K562 (cell line): ENCODE measurements around the gene COL23A1. TPM values are rescaled to one million over a fixed set of nuclear protein-coding genes. Genes with fewer than 3 reads are reported as not detected.

Experiments used
- ATAC-seq: fragments of 200-7000 bp; cut with Tn5 transposase; 3 replicates; pipeline ENCODE4 v1.9.1; 2020; ENCODE audit warnings: moderate library complexity
- BruUV-seq: library from RNA; stranded (reverse); fragments of 400-500 nt; replicated peaks from 2 replicates; lab custom pipeline; 2021; lab: Mats Ljungman, UMichigan
- CTCF ChIA-PET: fragments of 300-600 bp; formaldehyde crosslinking; extraction: SDS; loops from one replicate; lab custom pipeline; 2021; ENCODE audit warnings: low intra/inter-chr PET ratio; lab: Yijun Ruan, JAX
- POLR2A ChIA-PET: fragments of 300-600, 350-650 bp; sonication (Branson Sonifier 250); formaldehyde crosslinking; extraction: SDS; loops from one replicate; lab custom pipeline; 2021; ENCODE audit warnings: antibody characterized with exemption, inconsistent platforms; lab: Yijun Ruan, JAX
- DNase-seq, 4 experiments: peaks; one replicate each; pipeline versions ENCODE4 v3.0.0 to v3.0.0-alpha.2; 2011 to 2018; ENCODE audit warnings: low spot score in 3 of 4, mixed read lengths in 3 of 4; ENCODE audit errors: extremely low read depth in 1 of 4
- FAIRE-seq: peaks from 2 replicates; lab custom pipeline; 2011; peaks lifted over from hg19 to GRCh38; lab: Jason Lieb, UNC
- H2AFZ ChIP-seq: 2 replicates; pipeline ENCODE4 v1.6.0; 2011; ENCODE audit warnings: low read depth, low read length, control low read depth, inconsistent platforms
- H3K27ac ChIP-seq: fragments of 200-600 bp; 3 replicates; pipeline ENCODE4 v1.8.0; 2011; ENCODE audit warnings: low read depth, mild to moderate bottlenecking, control low read depth, inconsistent platforms, low read length, moderate library complexity, mixed read lengths; ENCODE audit errors: extremely low read depth
- H3K27me3 ChIP-seq, 2 experiments: fragments of 300-600 bp in 1 of 2; 2 replicates in 1 of 2; 3 replicates in 1 of 2; pipeline versions ENCODE4 v1.6.0 to v1.8.0; 2011; ENCODE audit warnings: inconsistent platforms in 2 of 2, low read length in 2 of 2, mild to moderate bottlenecking in 1 of 2, mixed read lengths in 1 of 2, moderate library complexity in 1 of 2; ENCODE audit not compliant: control insufficient read depth in 2 of 2, insufficient read depth in 2 of 2
- H3K36me3 ChIP-seq: fragments of 300-600 bp; 3 replicates; pipeline ENCODE4 v1.8.0; 2011; ENCODE audit warnings: mild to moderate bottlenecking, low read length, inconsistent platforms; ENCODE audit not compliant: control insufficient read depth, insufficient read depth
- H3K4me1 ChIP-seq, 2 experiments: fragments of 200-600 bp in 1 of 2; replicated peaks in 1 of 2; 2 replicates in 1 of 2; 3 replicates in 1 of 2; pipeline versions ENCODE4 v1.5.1 to v1.8.0; 2011; ENCODE audit warnings: inconsistent platforms in 2 of 2, low read length in 2 of 2, mild to moderate bottlenecking in 1 of 2, mixed read lengths in 1 of 2, moderate library complexity in 1 of 2; ENCODE audit not compliant: control insufficient read depth in 2 of 2, insufficient read depth in 2 of 2
- H3K4me2 ChIP-seq: 2 replicates; pipeline ENCODE4 v1.6.1; 2011; ENCODE audit warnings: low read length, control low read depth, inconsistent platforms, mixed read lengths; ENCODE audit not compliant: insufficient read depth
- H3K4me3 ChIP-seq: fragments of 200-600 bp; sonication (generic), shearing (Covaris generic); 2 replicates; pipeline ENCODE4 v1.5.1; 2016; ENCODE audit warnings: control low read depth, inconsistent platforms
- H3K79me2 ChIP-seq: fragments of 200-600 bp; 3 replicates; pipeline ENCODE4 v1.8.0; 2011; ENCODE audit warnings: low read length, inconsistent platforms; ENCODE audit not compliant: control insufficient read depth, insufficient read depth
- H3K9ac ChIP-seq, 2 experiments: 2 replicates each; pipeline versions ENCODE4 v1.6.0 to v1.6.1; 2011; ENCODE audit warnings: low read depth in 2 of 2, low read length in 2 of 2, control low read depth in 1 of 2, inconsistent platforms in 1 of 2, mild to moderate bottlenecking in 1 of 2, mixed read lengths in 1 of 2; ENCODE audit not compliant: insufficient read depth in 1 of 2
- H3K9me1 ChIP-seq: one replicate; pipeline ENCODE4 v1.6.0; 2011; ENCODE audit warnings: inconsistent platforms, mild to moderate bottlenecking, low read length, moderate library complexity; ENCODE audit not compliant: control insufficient read depth, insufficient read depth
- H3K9me3 ChIP-seq: replicated peaks from 2 replicates; pipeline ENCODE4 v1.5.1; 2011; ENCODE audit warnings: low read depth, low read length, inconsistent platforms; ENCODE audit not compliant: control insufficient read depth, insufficient read depth
- H4K20me1 ChIP-seq: replicated peaks from 2 replicates; pipeline ENCODE4 v1.6.1; 2011; ENCODE audit warnings: low read length, inconsistent platforms, mixed read lengths; ENCODE audit not compliant: control insufficient read depth, insufficient read depth
- BCLAF1 ChIP-seq, 2 experiments: fragments of 450-650 bp in 1 of 2; IDR thresholded peaks; 2 replicates each; pipeline ENCODE4 v1.6.1; 2011 to 2017; ENCODE audit warnings: low read depth in 2 of 2, antibody characterized with exemption in 1 of 2, borderline replicate concordance in 1 of 2, low read length in 1 of 2, mild to moderate bottlenecking in 1 of 2, mixed read lengths in 1 of 2; ENCODE audit not compliant: control insufficient read depth in 1 of 2
- CAMTA2 ChIP-seq: fragments of 250-450 bp; sonication (Bioruptor Pico); conservative IDR thresholded peaks from 2 replicates; pipeline ENCODE4 v1.5.1; 2022
- CGGBP1 ChIP-seq: fragments of 250-450 bp; sonication (Bioruptor Pico); IDR thresholded peaks from 2 replicates; pipeline ENCODE4 v1.9.0; 2021; ENCODE audit warnings: mild to moderate bottlenecking
- CHCHD3 ChIP-seq: fragments of 250-450 bp; sonication (Bioruptor Pico); IDR thresholded peaks from 2 replicates; pipeline ENCODE4 v2.1.2; 2022; ENCODE audit warnings: mild to moderate bottlenecking
- FOXJ2 ChIP-seq: fragments of 200-800 bp; sonication (Bioruptor generic); IDR thresholded peaks from 2 replicates; pipeline ENCODE4 v1.6.1; 2016; ENCODE audit warnings: missing genetic modification characterization, missing compliant biosample characterization
- HCFC1 ChIP-seq: IDR thresholded peaks from 2 replicates; pipeline ENCODE4 v1.6.1; 2012; ENCODE audit warnings: low read depth, low read length, improper control_type of control experiment
- RCOR1 ChIP-seq, 2 experiments: IDR thresholded peaks; 2 replicates each; pipeline ENCODE4 v1.6.1; 2012; ENCODE audit warnings: low read depth in 2 of 2, low read length in 2 of 2, borderline replicate concordance in 1 of 2, improper control_type of control experiment in 1 of 2
- SAFB ChIP-seq: fragments of 200-400 bp; formaldehyde crosslinking; IDR thresholded peaks from 2 replicates; pipeline ENCODE4 v1.6.1; 2017; ENCODE audit warnings: low read depth, low read length, borderline replicate concordance
- THAP7 ChIP-seq: fragments of 250-450 bp; sonication (Bioruptor Pico); IDR thresholded peaks from 2 replicates; pipeline ENCODE4 v1.5.0; 2021
- ZNF217 ChIP-seq: sonication (generic); formaldehyde crosslinking; IDR thresholded peaks from 2 replicates; pipeline ENCODE4 v1.8.0; 2022; ENCODE audit warnings: mild to moderate bottlenecking, missing genetic modification reagents
- WGBS: fragments of 100-300 bp; shearing (Covaris generic); methylation state at CpG from one replicate; pipeline ENCODE4 v1.1.6; 2016; ENCODE audit warnings: low coverage, mixed read lengths; ENCODE audit not compliant: insufficient coverage; ENCODE audit errors: missing lambda C conversion rate; 5-methylcytosine and 5-hydroxymethylcytosine counted together
- in situ Hi-C: fragments of 300-500 bp; cut with MboI; formaldehyde crosslinking; loops from 4 replicates; pipeline ENCODE4 v1.15.0; 2018; ENCODE audit warnings: inconsistent platforms, mixed read lengths
- intact Hi-C: fragments of 100-400 bp; cut with micrococcal nuclease; formaldehyde crosslinking; loops from 2 replicates; pipeline ENCODE4 v1.14.2; 2022
- polyA plus RNA-seq, 8 experiments: library from polyadenylated mRNA; depleted of rRNA in 4 of 8; stranded (reverse) in 5 of 8; unstranded in 3 of 8; fragments of >200 nt; fragmentation: Nextera tagmentation in 2 of 8; fragmentation: Illumina TruSeq in 1 of 8; extraction: Ambion mirVana in 2 of 8; extraction: Trizol in 1 of 8; gene quantifications; 2 replicates each; pipeline versions ENCODE4 v1.2.1 to v1.2.3, GENCODE V29; 2011 to 2014; ENCODE audit warnings: inconsistent platforms in 1 of 8, missing spikeins in 1 of 8
- total RNA-seq, 7 experiments: library from RNA; depleted of rRNA in 6 of 7; stranded (reverse); fragments of >200 nt in 6 of 7; fragmentation: Illumina TruSeq in 2 of 7; extraction: Trizol in 2 of 7; gene quantifications; 2 replicates each; pipeline versions ENCODE4 v1.2.1 to v1.2.3, GENCODE V29; 2011 to 2021; ENCODE audit warnings: low replicate concordance in 1 of 7

The COL23A1 gene
- total and polyA plus RNA-seq, 9 of the 15 experiments (the other 6 are each of a cell fraction or from before 2014, with no cell fraction given): 0.09 TPM; not detected in 8

GRCh38 chr5:178415353-178415752 is 174.8 kb downstream of the COL23A1 start (continued):
- TF ChIP-seq HCFC1: no peak

GRCh38 chr5:178413988-178414387 is 176.2 kb downstream of the COL23A1 start:
- 8% methylated on average over 4 of the region's 4 CpGs for WGBS
- ChIA-PET POLR2A (interaction anchor here (1.1 kb wide), 1 partner anchor 16 kb away, joined by 3 read pairs; no protein-coding TSS in a partner anchor), CTCF (no interaction called here)
- Histone ChIP-seq H3K27me3 (peaks cover 7 to 35% of the 10 kb centered on the region in 2 experiments; a peak in 4 of 5 replicates), H3K4me1 (peaks cover 4 to 11% of the 10 kb centered on the region in 2 experiments), H4K20me1 (peaks cover 7% of the 10 kb centered on the region; the same call in 1 of the 2 replicates), H3K4me2 (no peak overlapping the region), H3K9ac (no peak overlapping the region), H3K27ac (no peak overlapping the region), H3K9me3 (no peaks in the 10 kb centered on the region), H3K4me3 (no peak overlapping the region), H3K9me1 (no peaks in the 10 kb centered on the region), H2AFZ (no peak overlapping the region), H3K36me3 (no peaks in the 10 kb centered on the region), H3K79me2 (no peaks in the 10 kb centered on the region)
- intact Hi-C loops: no loop called here
- ATAC-seq: no peak
- no peak for FAIRE-seq
- BruUV-seq: no TSS peak
- DNase-seq: no peak
- in situ Hi-C loops: no loop called here
- no peak for TF ChIP-seq SAFB
- peak; percentile 47 for TF ChIP-seq FOXJ2

- 0% methylated on average over 2 of the region's 2 CpGs for WGBS
- H3K27ac ChIP-seq: no peak overlapping the region
- intact Hi-C loops: no loop called here
- no peak overlapping the region for H3K4me3 ChIP-seq
- ChIA-PET CTCF (no interaction called here), POLR2A (no interaction called here)
- H3K36me3 ChIP-seq: no peaks in the 10 kb centered on the region
- in situ Hi-C loops: no loop called here
- peaks cover 6 to 27% of the 10 kb centered on the region in 2 experiments; a peak in 3 of 5 replicates for H3K27me3 ChIP-seq
- DNase-seq: no peak
- no peaks in the 10 kb centered on the region for H3K79me2 ChIP-seq
- H3K9ac ChIP-seq: no peak overlapping the region
- no peaks in the 10 kb centered on the region for H3K4me1 ChIP-seq
- BruUV-seq: no TSS peak
- ATAC-seq: no peak
- H3K9me3 ChIP-seq: no peaks in the 10 kb centered on the region
- no peak overlapping the region for H2AFZ ChIP-seq
- no peaks in the 10 kb centered on the region for H3K9me1 ChIP-seq
- H4K20me1 ChIP-seq: no peaks in the 10 kb centered on the region; the same call in 1 of the 2 replicates
- FAIRE-seq: no peak
- no peak overlapping the region for H3K4me2 ChIP-seq
- no peak for TF ChIP-seq RCOR1 (IDR thresholded peaks at IDR 0.05; ENCODE audit: borderline replicate concordance in 1 of 2, low read depth in 2 of 2, low read length in 2 of 2)
- no peak for TF ChIP-seq CGGBP1 (CRISPR knock-in tag)
- TF ChIP-seq THAP7 (CRISPR knock-in tag): no peak
- TF ChIP-seq BCLAF1 (IDR thresholded peaks at IDR 0.05; ENCODE audit: borderline replicate concordance in 1 of 2, control insufficient read depth in 1 of 2, low read depth in 2 of 2, low read length in 1 of 2): no peak
- no peak for TF ChIP-seq ZNF217 (CRISPR knock-in tag)
- TF ChIP-seq CHCHD3: no peak
- no peak for TF ChIP-seq CAMTA2 (CRISPR knock-in tag)
These were observed 179.1 kb downstream of the COL23A1 start for GRCh38 chr5:178411083-178411482.
